Stromal cell of bone marrow (primary cell): Measurements from ENCODE around the gene SLCO2A1.

Experiments
- DNase-seq: peaks from one replicate; pipeline ENCODE4 v3.0.0-alpha.2; 2012; ENCODE audit warnings: low read depth

SLCO2A1 gene

GRCh38 chr3:133884054-133884886 lies 145.5 kb downstream of the SLCO2A1 start:
- DNase-seq = no peak

- no peak for DNase-seq
Measured at GRCh38 chr3:133883641-133884040, 146.1 kb downstream of the SLCO2A1 start.

DNA sequence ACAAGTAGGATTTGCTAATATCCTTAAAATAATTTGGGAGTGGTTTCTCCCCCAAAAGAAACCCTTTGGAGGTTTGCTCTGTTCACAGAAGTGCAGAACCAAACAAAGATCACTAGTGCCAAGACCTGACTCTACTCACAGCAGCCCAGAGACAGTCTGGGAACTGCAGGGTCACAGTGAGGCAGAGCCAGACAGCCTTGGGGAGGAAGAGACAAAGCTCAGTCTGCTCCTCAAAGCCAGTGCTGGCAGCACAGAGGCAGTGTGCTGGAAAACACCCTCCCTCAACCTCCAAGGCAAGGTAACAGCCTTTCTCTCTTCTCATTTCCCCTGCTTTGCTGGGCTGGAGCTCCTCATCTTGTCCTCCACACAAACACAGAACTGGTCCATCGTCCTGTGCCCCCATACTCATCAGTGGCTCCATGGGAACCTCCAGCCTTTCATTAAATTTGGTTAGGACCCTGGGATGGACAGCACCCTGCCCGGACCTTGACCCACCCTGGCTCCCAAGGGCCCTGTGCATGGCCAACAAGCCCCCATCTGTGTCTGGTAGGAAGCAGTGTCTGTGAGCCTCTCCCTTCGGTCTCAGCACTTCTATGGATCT lies 146.6 kb downstream of the SLCO2A1 start:
- no peak for DNase-seq

- no peak for DNase-seq
Measured at GRCh38 chr3:133881939-133882825, 147.5 kb downstream of the SLCO2A1 start.

- DNase-seq = no peak
Measured at GRCh38 chr3:133881492-133881891, 148.2 kb downstream of the SLCO2A1 start.

DNA sequence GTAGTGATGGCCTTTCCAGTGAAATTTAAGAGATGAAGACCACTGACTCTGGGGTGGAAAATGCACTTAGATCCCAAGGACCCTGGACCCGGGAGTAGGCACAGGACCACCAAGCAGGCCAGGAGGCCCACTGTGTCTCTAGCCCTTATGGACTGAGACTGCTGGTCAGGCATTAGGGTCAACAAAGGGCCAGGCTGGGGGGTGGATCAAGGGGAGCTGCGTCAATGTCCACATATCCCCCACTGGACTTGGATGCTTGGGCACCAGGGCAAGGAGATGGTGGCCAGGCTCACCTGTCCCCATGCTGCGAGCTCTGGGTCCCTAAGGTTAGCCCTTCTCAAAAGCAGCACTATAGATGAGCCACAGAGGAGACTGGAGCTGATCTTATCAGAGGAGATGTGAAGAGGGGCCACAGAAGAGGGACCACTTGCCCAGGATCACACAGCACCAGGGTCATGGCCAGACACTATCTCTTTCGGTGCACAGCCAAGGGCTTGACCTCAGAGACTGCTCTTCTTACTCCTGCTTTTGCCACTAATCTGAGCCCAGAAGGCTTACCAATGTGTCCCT lies 148.8 kb downstream of the SLCO2A1 start:
- DNase-seq = no peak

DNA sequence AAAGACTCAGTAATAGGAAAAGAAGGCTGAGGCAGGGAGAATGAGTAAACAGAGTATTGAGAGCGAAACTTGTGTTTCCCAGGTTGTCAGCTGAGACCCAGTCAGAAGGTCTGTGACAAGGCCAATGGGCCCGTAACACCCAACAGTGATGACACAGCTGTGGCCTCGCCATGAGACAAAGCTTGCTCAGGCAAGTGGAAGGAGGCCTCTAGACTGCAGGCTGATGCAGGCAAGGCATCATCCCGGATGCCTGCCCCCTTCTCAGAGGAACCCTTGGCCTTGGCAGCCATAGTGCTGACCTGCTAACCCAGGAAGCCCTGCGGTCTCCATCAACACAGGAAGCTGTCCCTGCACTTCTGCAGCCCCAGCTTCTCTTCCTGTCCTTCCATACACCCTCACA lies 149.4 kb downstream of the SLCO2A1 start:
- no peak for DNase-seq

DNA sequence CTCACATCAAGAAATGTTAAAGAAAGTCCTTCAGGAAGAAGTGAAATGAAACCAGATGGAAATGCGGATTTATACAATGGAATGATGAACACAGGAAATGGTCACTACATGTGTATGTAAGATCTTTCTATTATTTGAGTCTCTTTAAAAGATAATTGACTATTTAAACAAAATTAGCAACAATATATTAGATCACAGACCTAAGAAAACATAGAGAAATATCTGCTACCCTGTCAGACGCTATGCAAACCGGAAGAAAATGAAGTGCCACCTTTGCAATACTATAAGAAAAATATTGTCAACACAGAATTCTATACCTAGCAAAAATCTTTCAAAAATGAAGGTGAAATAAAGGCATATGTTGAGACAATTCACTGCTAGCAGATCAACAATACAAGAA lies 151.2 kb downstream of the SLCO2A1 start:
- DNase-seq = no peak
